ENCODE measurements around the gene SMIM10L2A.

Gene SMIM10L2A

GRCh38 chrX:135432453-135432852 is 10.7 kb downstream of the SMIM10L2A start:
- ChIA-PET POLR2A (no interaction called here), CTCF (no interaction called here)
- DNase-seq (ENCODE audit: extremely low spot score) = no peak
- TF ChIP-seq L3MBTL2 (conservative IDR thresholded peaks at IDR 0.05) (no peak), NFRKB (IDR thresholded peaks at IDR 0.05) (no peak), FOXA1 (IDR thresholded peaks at IDR 0.05) (no peak), FOXM1 (IDR thresholded peaks at IDR 0.05; ENCODE audit: borderline replicate concordance) (no peak)

GRCh38 chrX:135432881-135433521 is 11.3 kb downstream of the SMIM10L2A start:
- ChIA-PET CTCF (no interaction called here), POLR2A (no interaction called here)
- no peak for DNase-seq (ENCODE audit: extremely low spot score)
- TF ChIP-seq FOXK2 (IDR thresholded peaks at IDR 0.05) (no peak), FOXM1 (IDR thresholded peaks at IDR 0.05; ENCODE audit: borderline replicate concordance) (no peak), NFRKB (IDR thresholded peaks at IDR 0.05) (no peak), BHLHE40 (IDR thresholded peaks at IDR 0.05; ENCODE audit: borderline replicate concordance) (no peak), CTBP1 (IDR thresholded peaks at IDR 0.05; ENCODE audit: borderline replicate concordance) (no peak), ELF4 (IDR thresholded peaks at IDR 0.05) (no peak), TARDBP (IDR thresholded peaks at IDR 0.05) (no peak), SUZ12 (IDR thresholded peaks at IDR 0.05) (no peak), ARNT (IDR thresholded peaks at IDR 0.05) (no peak), HDGF (IDR thresholded peaks at IDR 0.05; ENCODE audit: borderline replicate concordance) (no peak), ZNF384 (IDR thresholded peaks at IDR 0.05) (no peak), SP1 (IDR thresholded peaks at IDR 0.05) (no peak), FOXA1 (IDR thresholded peaks at IDR 0.05) (no peak), LEF1 (IDR thresholded peaks at IDR 0.05; ENCODE audit: borderline replicate concordance) (no peak), L3MBTL2 (conservative IDR thresholded peaks at IDR 0.05) (no peak)
- TF ChIP-seq, protein P1, sequence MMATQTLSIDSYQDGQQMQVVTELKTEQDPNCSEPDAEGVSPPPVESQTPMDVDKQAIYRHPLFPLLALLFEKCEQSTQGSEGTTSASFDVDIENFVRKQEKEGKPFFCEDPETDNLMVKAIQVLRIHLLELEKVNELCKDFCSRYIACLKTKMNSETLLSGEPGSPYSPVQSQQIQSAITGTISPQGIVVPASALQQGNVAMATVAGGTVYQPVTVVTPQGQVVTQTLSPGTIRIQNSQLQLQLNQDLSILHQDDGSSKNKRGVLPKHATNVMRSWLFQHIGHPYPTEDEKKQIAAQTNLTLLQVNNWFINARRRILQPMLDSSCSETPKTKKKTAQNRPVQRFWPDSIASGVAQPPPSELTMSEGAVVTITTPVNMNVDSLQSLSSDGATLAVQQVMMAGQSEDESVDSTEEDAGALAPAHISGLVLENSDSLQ (IDR thresholded peaks at IDR 0.05) = no peak

GRCh38 chrX:135433531-135434257 is 11.9 kb downstream of the SMIM10L2A start:
- TF ChIP-seq FOXA1 (IDR thresholded peaks at IDR 0.05) = no peak
- no peak for TF ChIP-seq TARDBP (IDR thresholded peaks at IDR 0.05)
- no peak for TF ChIP-seq ZNF384 (IDR thresholded peaks at IDR 0.05)
- TF ChIP-seq L3MBTL2 (conservative IDR thresholded peaks at IDR 0.05) = no peak
- TF ChIP-seq FOXM1 (IDR thresholded peaks at IDR 0.05; ENCODE audit: borderline replicate concordance) = no peak
- no peak for TF ChIP-seq SUZ12 (IDR thresholded peaks at IDR 0.05)
- no peak for TF ChIP-seq ELF4 (IDR thresholded peaks at IDR 0.05)
- no peak for TF ChIP-seq FOXK2 (IDR thresholded peaks at IDR 0.05)
- no peak for TF ChIP-seq CTBP1 (IDR thresholded peaks at IDR 0.05; ENCODE audit: borderline replicate concordance)
- no peak for TF ChIP-seq BHLHE40 (IDR thresholded peaks at IDR 0.05; ENCODE audit: borderline replicate concordance)
- TF ChIP-seq ARNT (IDR thresholded peaks at IDR 0.05) = no peak
- TF ChIP-seq, protein P1 (IDR thresholded peaks at IDR 0.05) = no peak
- TF ChIP-seq LEF1 (IDR thresholded peaks at IDR 0.05; ENCODE audit: borderline replicate concordance) = no peak
- TF ChIP-seq HDGF (IDR thresholded peaks at IDR 0.05; ENCODE audit: borderline replicate concordance) = no peak
- TF ChIP-seq NFRKB (IDR thresholded peaks at IDR 0.05) = no peak
- no peak for TF ChIP-seq SP1 (IDR thresholded peaks at IDR 0.05)
- ChIA-PET CTCF (no interaction called here), POLR2A (interaction anchor here (1.2 kb wide), 1 partner anchor 12 kb away, joined by 4 read pairs; the partner anchor contains the start of gene SMIM10L2A)
- DNase-seq (ENCODE audit: extremely low spot score) = no peak

GRCh38 chrX:135434258-135435138 is 12.8 kb downstream of the SMIM10L2A start:
- POLR2A ChIA-PET = interaction anchor here (1.2 kb wide), 1 partner anchor 13 kb away, joined by 4 read pairs; the partner anchor contains the start of gene SMIM10L2A
- TF ChIP-seq ELF4 (IDR thresholded peaks at IDR 0.05) (no peak), SP1 (IDR thresholded peaks at IDR 0.05) (no peak), SUZ12 (IDR thresholded peaks at IDR 0.05) (no peak), CTBP1 (IDR thresholded peaks at IDR 0.05; ENCODE audit: borderline replicate concordance) (no peak), FOXM1 (IDR thresholded peaks at IDR 0.05; ENCODE audit: borderline replicate concordance) (no peak), LEF1 (IDR thresholded peaks at IDR 0.05; ENCODE audit: borderline replicate concordance) (no peak), NFRKB (IDR thresholded peaks at IDR 0.05) (no peak), HDGF (IDR thresholded peaks at IDR 0.05; ENCODE audit: borderline replicate concordance) (no peak), L3MBTL2 (conservative IDR thresholded peaks at IDR 0.05) (no peak), ZNF384 (IDR thresholded peaks at IDR 0.05) (no peak), BHLHE40 (IDR thresholded peaks at IDR 0.05; ENCODE audit: borderline replicate concordance) (no peak), TARDBP (IDR thresholded peaks at IDR 0.05) (no peak), FOXA1 (IDR thresholded peaks at IDR 0.05) (no peak), FOXK2 (IDR thresholded peaks at IDR 0.05) (no peak), ARNT (IDR thresholded peaks at IDR 0.05) (no peak)
- TF ChIP-seq, protein P1 (IDR thresholded peaks at IDR 0.05) = no peak
- CTCF ChIA-PET = no interaction called here
- no peak for DNase-seq (ENCODE audit: extremely low spot score)

All from HEK293T (cell line).